GM19240 (cell line): Measurements from ENCODE around the gene KDM5B.
"Not testable (repeated sequence)": the region's sequence is repeated elsewhere in the genome, so short reads cannot be mapped to it uniquely, and the experiment has no call there.

Experiments used
- DNase-seq: peaks from one replicate; pipeline ENCODE4 v3.0.0; 2011; ENCODE audit warnings: low spot score; ENCODE audit not compliant: insufficient read length

KDM5B gene

DNA sequence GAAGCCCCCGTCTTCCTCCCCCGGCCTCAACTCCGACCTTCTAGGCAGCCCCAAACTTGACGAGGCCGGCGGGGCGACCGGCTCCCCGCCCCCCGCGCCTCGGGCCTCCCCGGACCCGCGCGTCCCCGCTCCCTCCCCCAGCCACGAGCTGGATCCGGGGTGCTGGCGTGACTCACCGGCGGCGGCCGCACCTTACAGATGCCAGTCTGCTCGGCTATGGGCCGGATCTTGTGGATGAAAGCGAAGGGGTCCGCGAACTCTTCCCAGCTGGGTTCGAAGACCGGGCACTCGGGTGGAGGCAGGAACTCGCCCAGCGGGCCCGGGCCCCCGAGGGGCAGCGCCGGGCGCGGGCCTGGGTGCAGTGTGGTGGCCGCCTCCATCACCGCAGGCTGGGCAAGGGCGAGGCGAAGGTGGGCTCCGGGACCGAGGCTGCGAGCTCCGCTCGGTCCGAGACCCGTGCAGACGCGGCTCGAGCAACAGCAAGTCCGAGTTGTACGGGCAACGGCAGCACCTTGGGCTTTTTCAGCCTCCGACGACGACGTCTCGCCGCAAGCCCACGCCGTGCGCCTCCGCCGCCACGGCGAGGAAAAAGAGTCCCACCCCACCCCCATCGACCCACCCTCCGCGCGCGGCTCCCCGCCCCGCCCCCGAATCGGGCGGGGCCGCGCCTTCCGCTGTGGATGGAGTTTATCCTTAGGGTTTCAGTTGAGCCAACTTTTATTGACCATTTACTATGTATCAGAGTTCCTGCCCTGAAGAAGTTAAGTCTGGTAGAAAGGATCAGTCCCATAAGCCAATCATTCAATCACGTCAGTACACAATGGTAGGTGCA is at the start of gene KDM5B:
TSS of gene KDM5B (minus strand) at position 496 of the 832 bp plus-strand sequence. CDS start at position 380, 116 bp downstream.
- DNase-seq, result no peak

DNA sequence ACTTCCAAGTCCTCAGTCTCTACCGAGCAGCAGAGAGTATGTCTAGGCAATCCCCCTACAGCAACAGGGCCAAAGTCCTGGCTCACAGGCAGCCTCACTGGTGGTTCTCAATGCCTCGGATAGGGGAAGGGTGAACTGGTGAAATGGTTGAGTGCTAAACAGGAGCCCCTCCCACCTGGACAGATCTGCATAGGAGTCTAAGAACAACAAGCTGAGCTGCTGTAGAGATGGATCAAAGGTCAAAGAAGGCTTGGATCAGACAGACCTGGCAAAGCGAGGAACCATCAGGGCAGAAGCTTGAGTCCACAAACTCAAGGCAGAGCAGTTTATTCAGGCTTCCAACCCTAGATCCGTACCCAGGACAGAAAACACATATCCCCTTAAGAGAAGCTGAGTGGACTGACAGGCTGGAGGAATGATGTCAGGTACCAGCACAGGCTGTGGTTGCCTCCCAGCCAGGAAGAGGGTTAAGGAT is 49.0 kb upstream of the KDM5B start:
- no peak for DNase-seq

DNA sequence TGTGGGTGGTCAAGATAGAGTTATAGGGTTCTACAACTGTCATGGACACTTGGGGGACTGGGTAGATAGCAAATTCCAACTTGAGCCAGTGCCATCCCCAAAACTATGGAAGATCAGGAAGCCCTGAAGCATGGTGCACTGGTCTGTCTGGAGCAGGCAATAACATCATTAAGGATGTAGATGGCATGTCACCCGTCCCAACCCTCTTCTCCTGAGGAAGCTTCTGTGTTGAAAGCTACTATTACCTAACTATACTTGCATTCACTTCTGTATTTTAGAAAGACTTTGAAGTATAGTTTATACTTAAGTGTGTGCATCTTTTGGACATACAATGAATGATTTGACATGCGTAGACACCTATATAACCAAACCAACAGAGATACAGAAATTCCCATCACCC is 47.8 kb upstream of the KDM5B start:
- DNase-seq, result no peak

DNA sequence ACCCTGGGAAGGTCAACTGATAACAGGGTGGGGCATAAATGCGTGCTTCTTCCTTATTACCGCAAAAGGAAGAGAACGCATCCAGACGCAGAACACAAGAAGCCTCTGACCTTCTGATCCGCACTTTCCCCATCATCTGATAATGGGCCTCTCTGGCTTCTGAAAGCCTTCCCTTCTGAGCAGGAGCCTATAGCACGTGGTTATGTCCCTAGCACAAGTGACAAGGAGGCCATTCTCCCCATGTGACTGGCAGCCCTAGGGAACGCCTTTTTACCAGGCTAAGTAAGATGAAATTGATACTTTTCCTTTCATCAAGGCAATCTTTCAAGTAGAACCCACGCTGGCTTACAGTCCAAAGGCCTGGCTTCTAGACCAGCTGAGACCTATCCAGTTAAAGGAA is 46.6 kb upstream of the KDM5B start:
- no peak for DNase-seq

DNA sequence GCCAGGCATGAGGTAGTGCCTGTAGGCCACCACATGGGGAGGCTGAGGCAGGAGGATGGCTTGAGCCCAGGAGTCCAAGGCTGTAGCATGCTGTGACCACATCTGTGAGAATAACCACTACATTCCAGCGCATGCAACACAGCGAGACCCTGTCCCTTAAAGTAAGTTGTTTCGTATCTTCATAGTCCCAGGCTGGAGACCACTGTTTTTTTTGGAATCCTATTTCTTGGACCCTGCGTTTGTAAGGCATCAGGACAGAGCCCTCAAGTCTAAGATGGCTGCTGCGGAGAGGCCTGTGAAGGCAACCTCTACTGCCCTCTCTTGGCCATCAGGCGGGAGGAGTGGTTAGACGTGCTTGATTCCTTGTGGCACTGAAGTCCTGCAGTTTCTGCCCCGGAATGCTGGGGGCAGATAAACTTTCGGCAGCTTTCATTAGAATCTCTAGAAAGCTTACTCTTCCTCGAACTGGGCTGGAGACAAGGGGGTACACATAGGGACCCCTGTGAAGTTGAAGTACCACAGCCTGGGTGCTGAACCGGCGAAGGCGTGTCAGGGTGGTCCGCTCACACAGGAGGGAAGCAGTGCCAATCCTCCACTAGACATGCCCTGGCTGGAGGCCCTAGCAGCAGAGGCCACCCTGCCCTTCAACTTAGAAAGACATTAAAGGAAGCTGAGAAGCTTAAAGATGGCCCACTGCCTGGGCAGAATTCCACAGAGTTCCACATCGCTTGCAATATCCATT is 44.1 kb upstream of the KDM5B start:
- DNase-seq, result peak; percentile 23

DNA sequence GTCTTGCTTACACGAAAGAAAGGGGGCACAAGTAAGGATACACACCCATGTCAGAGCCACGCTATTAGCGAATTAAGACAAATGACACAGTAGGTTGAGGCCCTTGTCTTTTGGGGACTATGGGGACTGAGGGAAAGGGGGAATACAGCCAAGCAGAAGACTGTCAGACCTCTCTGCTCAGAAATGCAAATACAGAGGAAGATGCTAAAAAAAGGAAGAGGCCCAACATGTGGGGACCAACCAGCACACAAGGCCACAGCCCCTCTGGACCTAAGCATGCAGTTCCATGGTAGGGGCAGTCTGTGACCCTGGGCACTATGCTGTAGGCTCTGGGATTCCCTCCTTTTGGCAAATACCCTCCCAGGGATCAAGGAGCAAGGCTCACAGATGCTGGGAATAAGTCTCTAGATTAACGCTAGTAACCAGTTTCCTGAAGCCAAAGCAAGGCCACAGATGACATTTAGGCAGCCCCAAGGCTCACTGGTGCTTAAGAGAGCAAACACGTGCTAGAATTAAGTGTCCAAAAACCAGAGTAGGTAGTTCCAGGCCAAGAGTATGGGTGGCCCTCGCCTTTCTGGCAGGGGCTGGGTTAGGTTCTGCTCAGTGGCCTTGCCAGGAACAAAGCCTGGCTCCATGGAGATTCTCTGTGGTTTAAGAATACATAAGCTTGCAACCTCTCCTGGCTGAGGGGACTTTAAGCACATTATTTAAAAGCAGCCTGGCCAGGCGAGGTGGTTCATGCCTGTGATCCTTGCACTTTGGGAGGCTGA is 42.6 kb upstream of the KDM5B start:
- no peak for DNase-seq

DNA sequence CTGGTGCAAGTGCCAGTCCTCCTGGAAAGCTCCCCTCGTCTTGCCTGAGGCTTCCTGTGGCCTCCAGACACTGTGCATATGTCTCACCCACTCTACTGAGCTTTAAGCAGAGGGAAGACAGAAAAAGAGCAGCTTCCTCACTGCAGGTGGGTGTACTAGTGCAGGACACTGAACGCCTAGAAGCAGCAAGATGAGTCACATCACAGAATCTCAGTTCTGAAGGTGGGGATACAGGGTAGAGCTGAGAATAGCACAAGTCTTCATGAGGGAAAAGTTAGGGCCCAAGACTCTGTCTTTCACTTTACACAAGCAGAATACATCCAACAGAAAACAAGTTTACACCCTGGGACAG is 39.9 kb upstream of the KDM5B start:
- peak; percentile 65 for DNase-seq

DNA sequence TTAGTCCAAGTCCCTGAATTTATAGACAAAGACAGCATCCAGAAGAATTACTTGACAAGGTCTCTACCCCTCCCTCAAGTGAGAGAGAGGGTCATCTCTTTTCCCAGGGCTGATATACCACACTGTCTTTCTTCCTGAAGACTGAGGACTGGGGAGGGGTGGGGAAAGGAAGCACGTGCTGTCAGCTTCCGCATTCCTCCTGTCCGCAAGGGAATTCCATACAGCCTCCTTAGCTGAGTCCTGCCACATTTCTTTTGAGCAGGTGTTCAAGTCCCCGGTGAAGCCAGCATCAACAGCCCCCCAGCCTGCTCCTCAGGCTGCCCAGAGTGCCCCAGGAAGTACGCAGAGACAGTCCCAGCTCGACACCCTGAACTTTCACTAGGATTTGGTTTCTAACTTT is 36.7 kb upstream of the KDM5B start:
- DNase-seq, result no peak

DNA sequence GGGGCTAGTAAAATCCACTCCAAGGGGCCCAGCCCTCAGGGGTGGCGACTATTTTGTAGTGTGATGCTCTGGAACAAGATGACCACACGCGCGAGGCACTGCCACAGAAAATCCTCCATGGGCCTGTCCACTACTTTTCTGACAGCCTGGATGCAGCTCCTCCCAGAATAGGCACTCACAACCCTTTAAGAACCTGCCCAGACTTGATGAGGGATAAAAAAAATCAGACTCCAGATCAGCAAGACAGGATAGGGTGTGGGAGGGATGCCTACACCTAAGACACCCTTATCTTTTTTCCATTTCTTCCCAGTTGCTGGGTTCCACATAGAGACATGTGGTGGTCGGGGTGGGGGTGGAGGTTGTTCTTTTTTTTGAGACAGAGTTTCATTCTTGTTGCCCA is 36.0 kb upstream of the KDM5B start:
- DNase-seq, result no peak

DNA sequence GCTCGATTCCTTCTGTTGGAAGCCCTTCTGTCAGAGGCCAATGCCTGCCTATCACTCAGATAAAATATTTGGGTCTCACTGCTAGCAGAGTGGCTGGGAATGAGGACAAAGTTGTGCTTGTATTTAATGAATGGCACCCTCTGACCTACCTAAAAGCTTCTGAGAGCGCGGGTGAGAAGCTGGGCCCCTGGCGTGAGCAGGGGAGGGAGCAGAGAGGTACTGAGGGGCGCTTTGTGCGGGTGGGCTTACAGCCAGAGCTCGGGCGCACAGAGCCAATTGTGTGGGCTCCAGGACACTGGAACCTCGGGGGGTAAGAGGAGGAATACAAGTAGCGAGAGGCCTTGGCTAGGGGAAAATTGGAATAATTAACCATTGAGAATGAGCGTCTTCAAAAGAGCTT is 34.9 kb upstream of the KDM5B start:
- no peak for DNase-seq

DNA sequence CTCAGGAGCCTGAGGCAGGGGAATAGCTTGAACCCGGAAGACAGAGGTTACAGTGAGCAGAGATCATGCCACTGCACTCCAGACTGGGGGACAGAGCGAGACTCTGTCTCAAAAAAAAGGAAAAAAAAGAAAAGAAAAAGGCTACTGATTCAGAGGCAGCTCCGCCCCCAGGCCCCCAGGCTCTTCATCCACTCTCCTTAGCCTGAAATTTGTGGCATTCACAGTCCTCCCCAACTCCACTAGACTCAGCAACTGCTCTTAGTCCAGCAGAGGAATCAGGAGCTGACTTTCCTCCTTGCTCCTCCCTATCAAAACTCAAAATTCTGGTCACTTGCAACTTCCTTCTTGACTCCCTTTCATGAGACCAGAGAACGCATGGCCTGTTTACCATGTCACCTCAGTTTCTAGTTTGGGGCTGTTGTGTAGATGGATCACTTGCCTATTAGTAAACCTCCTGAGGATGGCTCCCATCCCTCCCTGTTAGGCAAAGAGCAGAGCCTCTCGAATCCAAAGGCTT is 29.6 kb upstream of the KDM5B start:
- DNase-seq, result no peak

DNA sequence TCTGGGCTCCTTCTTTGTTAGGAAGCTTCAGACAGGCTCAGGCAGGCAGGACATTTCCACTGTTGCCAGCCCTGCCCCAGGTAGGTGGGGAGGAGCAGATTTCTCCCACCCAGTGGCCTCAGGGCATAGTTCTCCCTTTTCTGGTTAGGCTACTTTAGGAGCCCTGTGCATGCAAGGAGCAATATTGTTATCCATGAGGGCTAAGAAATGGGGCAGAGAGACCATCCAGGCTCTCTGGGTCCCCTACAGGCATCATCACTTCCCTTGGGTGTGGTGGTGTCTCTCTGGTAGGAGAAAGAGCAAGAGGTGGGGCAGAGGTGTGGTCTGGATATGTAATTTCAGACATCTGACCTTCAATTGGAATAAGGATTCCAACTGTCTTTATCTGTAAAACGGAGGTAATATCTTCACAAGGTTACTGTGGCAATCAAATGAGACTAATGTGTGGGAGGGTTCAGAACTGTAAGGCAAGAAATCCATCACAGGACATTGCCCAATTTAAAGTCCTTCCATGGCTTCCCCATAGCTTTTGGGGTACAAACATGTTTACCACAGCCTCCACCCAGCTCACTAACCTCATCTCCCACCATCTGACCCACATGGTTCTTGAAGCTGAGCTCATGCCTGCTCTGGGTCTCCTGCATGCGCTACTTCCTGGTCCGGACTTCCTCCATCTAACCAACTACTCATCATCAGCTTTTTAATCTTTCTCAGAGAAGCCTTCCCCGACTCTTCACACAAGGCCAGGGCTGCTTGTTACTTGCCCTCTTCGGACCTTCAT is 28.6 kb upstream of the KDM5B start:
- no peak for DNase-seq

DNA sequence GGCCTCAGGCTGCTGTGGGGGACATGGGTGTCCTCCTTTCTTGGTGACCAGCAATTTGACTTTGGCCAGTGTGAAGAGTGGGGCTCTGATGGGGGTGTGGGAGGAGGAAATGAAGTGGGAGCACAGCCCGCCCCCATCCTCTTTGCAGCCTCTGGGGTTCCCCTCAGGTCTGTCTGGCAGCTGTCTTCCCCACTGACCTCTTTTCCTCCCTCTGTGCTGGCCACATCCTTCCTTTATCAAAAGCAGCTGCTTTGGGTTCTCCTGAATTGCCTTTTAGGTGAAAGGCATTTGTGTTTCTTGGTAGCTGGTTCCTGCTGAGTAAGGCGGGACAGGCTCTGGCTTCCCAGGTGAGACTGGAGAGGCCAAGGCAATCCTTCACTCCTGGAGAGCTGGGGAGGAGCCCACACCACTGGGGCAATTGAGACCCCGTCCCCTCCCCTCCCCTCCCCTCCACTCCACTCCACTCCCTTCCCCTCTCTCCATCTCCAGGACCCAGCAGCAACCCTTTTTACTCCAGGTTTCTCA is 27.4 kb upstream of the KDM5B start:
- DNase-seq, result no peak

DNA sequence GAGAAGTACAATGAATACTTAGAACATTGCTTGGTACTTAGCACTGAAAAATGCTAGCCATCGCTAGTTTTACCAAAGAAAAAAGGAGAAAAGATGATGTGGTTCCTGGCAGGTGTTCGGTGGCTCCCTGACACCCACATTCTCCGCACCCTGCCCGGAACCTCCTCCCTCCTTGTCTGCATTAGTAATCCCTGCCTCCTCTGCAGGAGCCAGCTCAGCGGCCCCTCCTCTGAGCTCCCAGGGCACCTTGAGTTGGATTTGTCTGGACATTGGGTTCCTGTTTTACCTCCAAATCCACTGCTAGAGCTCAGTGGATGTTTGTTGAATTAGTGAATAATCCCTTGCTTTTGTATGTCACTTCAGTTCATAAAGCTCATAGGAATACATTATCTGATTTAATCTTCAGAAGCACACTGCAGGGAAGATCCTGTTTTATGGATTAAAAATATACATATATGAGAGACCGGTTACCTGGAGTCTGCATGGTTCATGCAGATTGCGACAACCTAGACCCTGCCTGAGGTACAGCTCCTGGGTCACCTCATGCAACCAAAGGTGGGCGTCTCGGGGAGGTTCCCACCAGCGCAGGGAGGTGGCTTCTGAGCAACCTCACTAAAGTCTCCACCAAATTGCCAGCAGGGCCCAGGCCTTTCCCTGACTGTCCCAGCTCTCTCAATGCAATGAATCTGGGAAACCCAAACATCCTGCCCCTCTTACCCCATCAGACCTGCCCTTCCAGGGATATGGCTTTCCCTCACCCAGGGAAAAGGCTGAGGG is 26.7 kb upstream of the KDM5B start:
- DNase-seq, result no peak

DNA sequence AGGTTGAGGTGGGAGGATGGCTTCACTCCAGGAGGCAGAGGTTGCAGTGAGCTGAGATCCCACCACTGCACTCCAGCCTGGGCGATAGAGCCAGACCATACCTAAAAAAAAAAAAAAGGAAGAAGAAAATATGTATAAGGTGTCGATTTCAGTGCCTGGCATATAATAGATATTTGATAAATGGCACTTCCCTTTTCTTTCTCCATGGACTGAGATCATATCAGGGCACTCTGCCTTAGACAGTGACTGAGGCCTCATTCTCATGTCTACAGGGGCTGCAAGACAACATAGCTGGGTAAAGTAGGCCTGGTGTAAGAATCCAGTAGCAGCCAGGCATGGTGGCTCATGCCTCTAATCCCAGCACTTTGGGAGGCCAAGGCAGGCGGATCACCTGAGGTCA is 23.7 kb upstream of the KDM5B start:
- DNase-seq, result no peak

DNA sequence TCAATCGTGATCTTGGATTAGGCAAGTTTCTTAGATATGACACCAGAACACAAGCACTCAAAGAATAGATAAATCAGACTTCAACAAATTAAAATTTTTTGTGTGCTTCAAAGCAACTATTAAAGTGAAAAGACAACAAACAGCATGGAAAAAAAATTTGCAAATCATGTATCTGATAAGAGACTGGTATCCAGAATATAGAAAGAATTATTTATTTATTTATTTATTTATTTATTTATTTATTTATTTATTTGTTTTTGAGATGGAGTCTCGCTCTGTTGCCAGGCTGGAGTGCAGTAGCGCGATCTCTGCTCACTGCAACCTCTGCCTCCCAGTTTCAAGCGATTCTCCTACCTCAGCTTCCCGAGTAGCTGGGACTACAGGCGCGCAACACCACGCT is 21.0 kb upstream of the KDM5B start:
- not testable (repeated sequence) for DNase-seq

DNA sequence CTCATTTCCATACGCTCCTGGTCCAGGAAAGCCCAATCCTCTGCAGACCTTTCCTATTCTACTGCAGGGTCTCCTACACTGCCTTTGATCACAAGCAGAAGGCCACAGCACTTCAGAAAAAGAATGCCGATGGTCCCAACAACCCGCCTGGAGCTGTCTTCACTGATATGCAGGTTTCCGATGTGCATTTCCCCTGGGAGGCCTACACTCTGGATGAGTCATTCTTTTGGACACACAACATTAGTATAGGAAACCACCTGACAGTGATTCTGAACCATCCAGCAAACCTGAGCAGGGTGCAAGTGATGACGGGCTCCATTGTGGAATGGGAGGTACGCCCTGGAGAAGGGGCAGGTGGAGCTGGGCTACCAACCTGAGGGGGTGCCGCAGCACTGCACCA is 17.5 kb upstream of the KDM5B start:
- DNase-seq, result no peak

DNA sequence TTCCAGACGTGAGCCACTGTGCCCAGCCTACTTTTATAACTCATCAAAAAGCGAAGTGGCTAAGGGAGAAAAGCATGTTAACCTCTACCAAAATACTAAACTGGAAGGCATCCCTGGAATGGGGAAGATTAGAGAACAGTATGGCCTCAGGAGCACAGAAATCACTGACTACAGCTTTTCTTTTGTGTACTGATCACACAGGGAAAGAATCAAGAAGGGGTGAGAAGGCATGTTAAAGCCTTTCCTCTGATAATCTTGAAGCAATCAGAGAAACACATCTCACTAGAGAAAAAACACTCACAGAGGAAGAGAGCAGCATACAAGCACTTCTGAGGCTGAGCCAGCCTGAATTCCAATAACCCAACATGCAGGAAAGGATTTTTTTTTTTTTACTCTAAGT is 13.2 kb upstream of the KDM5B start:
- DNase-seq, result no peak

DNA sequence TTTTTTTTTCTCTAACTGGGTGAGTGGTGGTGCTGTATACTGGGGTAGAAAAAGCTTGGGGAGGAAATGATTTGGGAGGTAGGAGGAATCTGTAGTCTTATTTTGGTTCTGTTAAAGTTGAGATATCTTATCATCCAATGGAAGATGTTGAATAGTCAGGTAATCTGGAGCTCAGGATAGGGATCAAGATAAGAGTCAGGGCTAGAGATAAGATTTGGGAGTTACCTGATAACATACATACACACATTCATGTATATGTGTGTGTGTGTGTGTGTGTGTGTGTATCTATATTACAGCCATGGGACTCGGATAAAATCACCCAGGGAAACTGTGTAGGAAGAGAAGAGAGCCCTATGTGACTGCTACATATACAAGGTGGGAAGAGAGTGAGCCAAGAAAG is 10.6 kb upstream of the KDM5B start:
- DNase-seq, result no peak

DNA sequence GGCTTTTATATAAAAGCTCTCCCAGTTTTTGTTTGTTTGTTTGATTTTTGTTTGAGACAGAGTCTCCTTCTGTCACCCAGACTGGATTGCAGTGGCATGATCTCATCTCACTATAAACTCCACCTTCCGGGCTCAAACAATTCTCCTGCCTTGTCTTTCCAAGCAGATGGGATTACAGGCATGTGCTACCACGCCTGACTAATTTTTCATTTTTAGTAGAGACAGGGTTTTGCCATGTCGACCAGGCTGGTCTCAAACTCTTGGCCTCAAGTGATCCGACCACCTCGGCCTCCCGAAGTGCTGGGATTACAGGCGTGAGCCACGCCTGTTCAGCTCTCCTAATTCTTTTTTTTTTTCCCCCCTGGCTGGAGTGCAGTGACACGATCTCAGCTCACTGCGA is 6.9 kb upstream of the KDM5B start:
- no peak for DNase-seq
